VCaP (cell line): Measurements from ENCODE around the gene TP73.

Experiments used
- H3K27ac ChIP-seq: fragments of 450-650 bp; 2 replicates; pipeline ENCODE4 v1.5.1; 2017
- TF ChIP-seq, protein P1 (sequence below): fragments of 450-650 bp; conservative IDR thresholded peaks from 2 replicates; pipeline ENCODE4 v1.5.1; 2017; ENCODE audit warnings: mild to moderate bottlenecking, moderate library complexity

The TP73 gene

GRCh38 chr1:3762151-3762872 lies 110.0 kb downstream of the TP73 start:
- TF ChIP-seq, protein P1, sequence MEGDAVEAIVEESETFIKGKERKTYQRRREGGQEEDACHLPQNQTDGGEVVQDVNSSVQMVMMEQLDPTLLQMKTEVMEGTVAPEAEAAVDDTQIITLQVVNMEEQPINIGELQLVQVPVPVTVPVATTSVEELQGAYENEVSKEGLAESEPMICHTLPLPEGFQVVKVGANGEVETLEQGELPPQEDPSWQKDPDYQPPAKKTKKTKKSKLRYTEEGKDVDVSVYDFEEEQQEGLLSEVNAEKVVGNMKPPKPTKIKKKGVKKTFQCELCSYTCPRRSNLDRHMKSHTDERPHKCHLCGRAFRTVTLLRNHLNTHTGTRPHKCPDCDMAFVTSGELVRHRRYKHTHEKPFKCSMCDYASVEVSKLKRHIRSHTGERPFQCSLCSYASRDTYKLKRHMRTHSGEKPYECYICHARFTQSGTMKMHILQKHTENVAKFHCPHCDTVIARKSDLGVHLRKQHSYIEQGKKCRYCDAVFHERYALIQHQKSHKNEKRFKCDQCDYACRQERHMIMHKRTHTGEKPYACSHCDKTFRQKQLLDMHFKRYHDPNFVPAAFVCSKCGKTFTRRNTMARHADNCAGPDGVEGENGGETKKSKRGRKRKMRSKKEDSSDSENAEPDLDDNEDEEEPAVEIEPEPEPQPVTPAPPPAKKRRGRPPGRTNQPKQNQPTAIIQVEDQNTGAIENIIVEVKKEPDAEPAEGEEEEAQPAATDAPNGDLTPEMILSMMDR: no peak
- H3K27ac ChIP-seq: no peak overlapping the region

DNA sequence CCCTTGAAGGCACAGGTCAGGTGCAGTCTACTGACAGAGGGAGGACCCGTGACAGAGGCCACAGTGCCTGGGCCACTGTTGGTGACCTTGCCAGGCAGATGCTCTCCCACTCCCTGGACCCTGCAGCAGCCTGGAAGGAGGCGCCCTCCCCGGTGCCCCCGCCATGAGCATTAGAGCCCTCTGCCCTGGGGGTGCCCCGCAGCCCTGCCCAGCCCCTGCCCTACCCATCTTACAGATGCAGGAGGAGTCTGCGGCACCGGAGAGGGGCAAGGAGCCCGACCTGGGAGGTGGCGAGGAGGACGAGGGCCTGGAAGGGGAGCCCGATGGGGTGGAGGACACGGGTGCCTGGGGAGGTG lies 110.5 kb downstream of the TP73 start:
- TF ChIP-seq, protein P1: no peak

DNA sequence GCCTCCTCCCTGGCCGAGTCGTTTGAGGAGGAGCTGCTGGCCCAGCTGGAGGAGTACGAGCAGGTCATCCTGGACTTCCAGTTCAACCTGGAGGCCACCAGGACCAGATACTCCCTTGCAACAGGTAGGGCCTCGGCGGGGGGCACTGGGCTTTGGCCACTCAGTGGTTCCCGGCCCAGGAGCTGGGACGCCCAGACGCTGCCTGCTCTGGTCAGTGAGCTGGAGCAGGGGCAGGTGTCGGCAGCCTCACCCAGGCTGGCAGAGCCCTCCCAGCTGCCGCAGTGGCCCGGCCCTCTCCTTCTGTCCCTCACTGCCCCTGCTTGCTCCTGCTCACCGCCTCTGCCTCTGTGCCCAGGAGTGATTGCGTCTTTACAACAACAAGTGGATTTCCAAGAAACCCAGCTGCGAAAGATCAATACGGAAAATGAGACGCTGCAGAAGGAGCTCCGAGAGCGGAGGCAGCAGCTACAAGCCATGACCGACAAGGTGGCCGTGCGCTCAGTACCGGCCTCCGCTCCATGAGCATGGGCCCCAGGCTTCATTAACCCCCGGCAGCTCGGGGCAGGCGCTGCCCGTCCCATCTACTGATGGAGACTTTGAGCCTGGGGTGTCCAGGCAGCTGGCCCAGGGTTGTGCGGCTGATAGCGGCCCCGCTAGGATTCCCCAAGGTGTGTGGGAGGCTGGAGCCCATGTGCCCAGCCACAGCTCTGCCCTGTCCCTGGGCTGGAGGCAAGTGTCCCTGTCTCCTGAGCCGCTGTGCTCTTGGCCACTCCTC lies 111.2 kb downstream of the TP73 start:
- TF ChIP-seq, protein P1: no peak
- no peak overlapping the region for H3K27ac ChIP-seq

More for the DNA sequence above, 110.5 kb downstream of the TP73 start:
- no peak overlapping the region for H3K27ac ChIP-seq

GRCh38 chr1:3767328-3767925 lies 115.1 kb downstream of the TP73 start:
- TF ChIP-seq, protein P1: no peak
- no peak overlapping the region for H3K27ac ChIP-seq

DNA sequence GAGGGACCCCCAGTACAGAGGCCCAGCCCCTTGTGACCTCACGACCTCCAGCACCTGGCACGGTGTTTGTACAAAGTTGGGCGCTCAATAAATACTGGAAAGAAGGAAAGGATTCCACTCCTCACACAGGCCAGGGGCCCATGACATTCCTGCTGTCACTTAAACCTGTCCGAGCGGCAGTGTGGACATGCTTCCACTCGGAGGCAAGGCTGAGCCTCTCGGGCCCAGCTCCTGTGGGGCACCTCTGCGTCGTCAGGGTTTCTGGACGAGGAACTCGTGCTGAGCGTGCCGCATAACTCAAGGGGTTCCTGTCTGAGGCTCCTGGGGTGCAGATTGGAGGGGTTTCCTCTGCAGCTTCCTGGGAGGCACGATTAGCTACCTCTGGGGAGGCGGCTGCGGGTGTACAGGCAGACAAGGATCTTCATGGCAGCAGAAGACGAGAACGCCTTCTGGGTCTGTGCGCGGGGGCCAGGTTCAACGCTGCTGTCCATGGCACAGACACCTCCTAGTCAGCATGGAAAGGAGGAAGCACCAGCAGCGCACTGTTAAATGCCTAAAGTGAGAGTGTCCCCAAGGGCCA lies 116.6 kb downstream of the TP73 start:
- no peak overlapping the region for H3K27ac ChIP-seq
- TF ChIP-seq, protein P1: no peak

DNA sequence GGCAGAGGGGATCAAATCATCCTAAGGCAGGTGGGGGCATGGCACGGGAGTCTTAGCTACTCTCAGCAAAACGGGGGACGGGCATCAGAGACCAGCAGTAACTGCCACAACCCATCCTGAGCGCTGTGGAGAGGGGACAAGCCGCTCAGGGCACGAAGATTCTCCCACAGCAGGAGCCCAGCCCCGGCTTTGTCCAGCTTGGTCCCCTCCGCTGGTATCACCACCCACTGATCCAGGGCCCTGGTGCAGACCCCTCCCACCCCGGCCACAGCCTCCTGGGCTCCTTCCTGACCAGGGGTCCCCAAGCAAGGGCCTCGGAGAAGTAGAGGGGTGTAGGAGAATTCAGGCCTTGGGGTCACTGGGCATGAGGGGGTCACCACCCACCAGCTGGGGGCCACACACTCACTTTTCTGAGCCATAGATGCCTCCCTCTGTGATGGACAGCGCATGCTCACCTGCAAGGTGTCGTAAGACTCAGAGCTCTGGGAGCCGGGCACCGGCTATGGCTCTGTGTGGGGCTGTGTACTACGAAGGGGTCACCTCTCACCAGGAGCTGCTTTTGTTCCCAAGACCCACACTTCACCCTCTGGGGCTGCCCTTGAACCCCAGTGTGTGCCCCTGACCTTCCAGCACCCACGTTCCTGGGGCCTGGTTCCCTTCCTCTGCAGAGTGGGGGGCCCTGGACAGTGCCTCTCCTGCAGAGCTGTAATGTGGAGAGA lies 117.9 kb downstream of the TP73 start:
- TF ChIP-seq, protein P1: no peak
- H3K27ac ChIP-seq: no peak overlapping the region
